HK-2 (cell line): ENCODE data around the gene MTHFD2L.
"Not testable (repeated sequence)": the region's sequence is repeated elsewhere in the genome, so short reads cannot be mapped to it uniquely, and the experiment has no call there.

Experiments used
- DNase-seq: peaks from one replicate; pipeline ENCODE4 v3.0.0-alpha.2; 2018; ENCODE audit not compliant: unreplicated experiment

The MTHFD2L gene

GRCh38 chr4:74189331-74190043 lies 31.6 kb downstream of the MTHFD2L start:
- DNase-seq = no peak

DNA sequence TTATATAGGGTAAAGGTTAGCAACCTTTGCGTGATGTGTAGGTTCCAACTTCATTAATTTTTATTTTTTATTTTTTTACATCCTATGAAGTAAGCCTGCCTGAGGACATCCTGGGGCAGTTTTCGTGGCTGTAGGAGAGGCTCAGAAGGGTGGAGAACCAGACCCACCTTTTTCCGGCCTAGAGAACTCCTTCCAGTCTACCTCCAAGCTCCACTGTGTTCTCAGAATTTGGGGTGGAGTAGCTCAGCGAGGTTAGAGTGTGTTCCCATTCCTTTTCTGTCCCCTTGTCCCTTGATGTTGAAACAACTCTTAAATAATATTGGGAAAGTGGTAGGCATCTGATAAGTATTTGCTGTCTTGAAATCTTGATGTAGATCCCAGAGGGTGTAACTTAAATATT lies 32.4 kb downstream of the MTHFD2L start:
- no peak for DNase-seq

DNA sequence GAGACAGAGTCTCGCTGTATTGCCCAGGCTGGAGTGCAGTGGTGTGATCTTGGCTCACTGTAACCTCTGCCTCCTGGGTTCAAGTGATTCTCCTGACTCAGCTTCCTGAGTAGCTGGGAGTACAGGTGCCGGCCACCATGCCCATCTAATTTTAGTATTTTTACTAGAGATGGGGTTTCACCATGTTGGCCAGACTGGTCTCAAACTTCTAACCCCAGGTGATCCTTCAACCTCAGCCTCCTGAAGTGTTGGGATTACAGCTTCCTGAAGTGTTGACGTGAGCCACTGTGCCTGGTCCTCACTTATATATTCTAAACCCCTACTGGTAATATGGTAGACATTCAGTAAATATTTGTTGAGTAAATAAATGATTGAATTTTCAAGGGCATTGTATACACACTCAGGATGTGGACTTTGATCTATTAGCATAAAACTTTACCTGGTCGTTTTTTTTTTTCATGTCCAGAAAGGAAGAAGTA lies 33.0 kb downstream of the MTHFD2L start:
- DNase-seq = no peak

GRCh38 chr4:74197080-74197479 lies 39.2 kb downstream of the MTHFD2L start:
- no peak for DNase-seq

DNA sequence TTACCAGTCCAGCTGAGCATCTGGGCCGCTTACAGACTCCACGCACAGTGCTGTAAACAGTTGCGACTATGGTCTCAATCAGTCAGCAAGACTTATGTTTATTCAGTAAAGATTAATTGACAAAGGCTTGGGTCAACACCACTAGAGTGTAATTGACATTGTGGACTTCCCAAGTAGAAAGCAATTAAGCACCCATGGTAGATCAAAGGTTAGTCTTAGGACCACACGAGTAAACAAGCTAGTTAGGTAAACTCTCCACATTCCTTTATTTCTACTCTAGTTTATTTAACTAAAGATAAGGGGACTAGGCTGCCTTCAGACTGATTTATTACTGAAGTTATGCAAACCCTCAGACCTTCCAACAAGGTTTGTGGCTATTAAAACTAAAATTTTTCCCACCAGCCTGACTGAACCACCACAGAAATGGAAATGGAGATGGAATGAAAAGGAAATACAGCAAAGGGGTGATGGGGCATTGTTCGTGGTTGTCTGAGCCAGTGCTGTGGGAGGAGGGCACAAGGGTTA lies 44.2 kb downstream of the MTHFD2L start:
- DNase-seq = no peak

- no peak for DNase-seq
These were observed 45.5 kb downstream of the MTHFD2L start for GRCh38 chr4:74203467-74203866.

DNA sequence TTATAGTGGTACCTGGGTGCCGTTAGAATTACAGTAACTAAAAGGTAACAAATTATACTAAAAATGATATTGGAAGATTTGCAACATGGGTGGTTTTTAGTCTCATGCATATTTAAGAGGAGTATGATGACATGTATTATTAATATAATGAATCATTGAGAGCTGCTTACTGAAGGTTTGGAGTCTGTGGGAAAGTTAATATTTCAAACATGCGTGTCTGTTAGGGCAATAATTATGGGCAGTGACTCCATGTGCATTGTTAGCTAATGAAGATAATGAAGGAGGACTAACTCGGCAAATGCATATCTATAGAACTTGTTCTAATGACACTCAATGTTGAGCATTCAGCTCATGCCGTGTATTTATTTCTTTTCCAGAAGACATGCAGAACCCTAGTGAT lies 47.1 kb downstream of the MTHFD2L start:
- DNase-seq = no peak

DNA sequence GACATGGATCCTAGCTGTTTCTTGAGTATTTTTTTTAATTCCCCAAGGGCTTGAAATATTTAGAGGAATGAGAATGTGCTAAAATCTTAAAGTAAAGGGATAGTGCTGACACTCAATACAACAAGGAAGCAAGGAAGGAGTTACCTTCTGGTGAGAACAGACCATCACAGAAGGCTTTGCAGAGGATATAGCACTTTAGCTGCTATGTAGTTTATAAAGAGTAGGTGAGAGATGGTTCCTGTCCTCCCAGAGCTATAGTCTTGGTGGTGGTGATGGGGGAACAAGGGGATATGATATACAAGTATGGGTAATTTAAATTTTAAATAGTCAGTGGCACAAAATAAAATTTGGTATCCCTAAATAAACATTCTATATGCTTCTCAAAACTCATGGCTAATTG lies 47.6 kb downstream of the MTHFD2L start:
- no peak for DNase-seq

DNA sequence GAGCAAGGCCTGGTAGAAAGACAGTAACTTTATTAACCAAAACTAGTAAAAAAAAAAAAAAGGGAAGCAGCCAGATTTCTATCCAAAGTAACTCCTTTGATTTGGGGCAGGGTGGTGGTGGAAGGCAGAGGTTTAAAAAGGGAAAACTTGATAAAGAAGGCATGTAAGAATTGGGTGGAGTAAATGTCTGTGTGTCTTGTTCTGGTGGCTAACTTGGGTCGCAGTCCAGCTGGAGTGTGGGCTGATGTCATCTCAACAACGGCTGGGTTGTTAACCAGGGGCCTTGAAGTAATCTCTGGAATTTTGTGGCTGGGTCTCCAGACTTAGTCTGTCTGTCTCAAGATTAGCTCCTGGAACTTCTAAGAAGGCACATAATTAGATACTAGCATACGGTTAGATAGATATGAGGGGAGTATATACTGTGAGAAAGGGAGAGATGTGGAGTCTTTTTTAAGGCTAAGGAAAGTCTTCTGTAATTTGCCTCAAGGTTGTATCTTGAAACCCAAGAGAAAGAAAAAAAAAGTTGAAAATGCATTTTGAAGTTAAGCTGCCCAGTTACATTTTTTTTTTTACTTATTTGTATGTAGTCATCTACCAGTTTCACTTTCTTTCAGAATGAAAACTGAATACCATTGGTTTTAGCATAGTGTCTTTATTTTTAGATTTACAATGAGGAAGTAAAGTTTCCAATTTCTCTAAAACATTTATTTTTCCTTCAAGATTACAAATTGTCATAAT lies 48.3 kb downstream of the MTHFD2L start:
- peak; percentile 33 for DNase-seq

DNA sequence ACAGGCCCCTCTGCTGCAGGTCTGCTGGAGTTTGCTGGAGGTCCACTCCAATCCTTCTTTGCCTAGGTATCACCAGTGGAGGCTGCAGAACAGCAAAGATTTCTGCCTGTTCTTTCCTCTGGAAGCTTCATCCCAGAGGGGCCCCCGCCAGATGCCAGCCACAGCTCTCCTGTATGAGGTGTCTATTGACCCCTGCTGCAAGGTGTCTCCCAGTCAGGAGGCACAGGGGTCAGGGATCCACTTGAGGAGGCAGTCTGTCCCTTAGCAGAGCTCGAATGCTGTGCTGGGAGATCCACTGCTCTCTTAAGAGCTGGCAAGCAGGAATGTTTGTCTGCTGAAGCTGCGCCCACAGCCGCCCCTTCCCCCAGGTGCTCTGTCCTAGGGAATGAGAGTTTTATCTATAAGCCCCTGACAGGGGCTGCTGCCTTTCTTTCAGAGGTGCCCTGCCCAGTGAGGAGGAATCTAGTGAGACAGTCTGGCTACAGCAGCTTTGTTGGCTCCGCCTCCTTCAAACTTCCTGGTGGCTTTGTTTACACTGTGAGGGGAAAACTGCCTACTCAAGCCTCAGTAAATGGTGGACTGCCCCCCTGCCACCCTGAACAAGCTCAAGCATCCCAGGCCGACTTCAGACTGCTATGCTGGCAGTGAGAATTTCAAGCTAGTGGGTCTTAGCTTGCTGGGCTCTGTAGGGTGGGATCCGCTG lies 56.7 kb downstream of the MTHFD2L start:
- DNase-seq = not testable (repeated sequence)

DNA sequence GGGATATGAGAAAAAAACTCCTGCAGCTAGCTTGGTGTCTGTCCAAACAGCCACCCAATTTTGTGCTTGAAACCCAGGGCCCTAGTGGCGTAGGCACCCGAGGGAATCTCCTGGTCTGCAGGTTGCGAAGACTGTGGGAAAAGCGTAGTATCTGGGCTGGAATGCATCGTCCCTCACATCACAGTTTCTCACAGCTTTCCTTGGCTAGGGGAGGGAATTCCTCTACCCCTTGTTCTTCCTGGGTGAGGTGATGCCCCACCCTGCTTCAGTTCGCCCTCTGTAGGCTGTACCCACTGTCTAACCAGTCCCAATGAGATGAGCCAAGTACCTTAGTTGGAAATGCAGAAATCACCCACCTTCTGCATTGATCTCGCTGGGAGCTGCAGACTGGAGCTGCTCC lies 57.3 kb downstream of the MTHFD2L start:
- DNase-seq = not testable (repeated sequence)

- no peak for DNase-seq
These were observed 59.4 kb downstream of the MTHFD2L start for GRCh38 chr4:74217365-74217764.

- no peak for DNase-seq
These were observed 60.3 kb downstream of the MTHFD2L start for GRCh38 chr4:74218201-74218600.

DNA sequence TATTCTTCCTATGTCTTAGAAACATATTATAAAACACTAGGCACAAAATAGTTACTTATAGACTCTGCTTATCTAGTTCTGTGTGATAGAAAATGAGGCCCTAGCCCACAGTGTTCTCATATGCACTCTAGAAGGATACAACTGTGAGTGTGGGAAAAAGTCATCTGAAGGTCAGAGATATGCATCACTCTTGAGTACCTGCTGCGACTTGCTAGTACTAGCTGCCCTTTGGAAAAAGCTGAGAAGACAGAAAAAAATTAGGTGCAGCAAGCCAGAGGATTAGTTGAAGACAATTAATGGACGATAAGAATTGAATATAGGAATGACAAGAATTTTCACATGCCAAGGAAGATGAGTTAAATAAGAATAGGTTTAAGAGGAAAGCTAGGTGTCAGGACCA lies 61.3 kb downstream of the MTHFD2L start:
- no peak for DNase-seq

DNA sequence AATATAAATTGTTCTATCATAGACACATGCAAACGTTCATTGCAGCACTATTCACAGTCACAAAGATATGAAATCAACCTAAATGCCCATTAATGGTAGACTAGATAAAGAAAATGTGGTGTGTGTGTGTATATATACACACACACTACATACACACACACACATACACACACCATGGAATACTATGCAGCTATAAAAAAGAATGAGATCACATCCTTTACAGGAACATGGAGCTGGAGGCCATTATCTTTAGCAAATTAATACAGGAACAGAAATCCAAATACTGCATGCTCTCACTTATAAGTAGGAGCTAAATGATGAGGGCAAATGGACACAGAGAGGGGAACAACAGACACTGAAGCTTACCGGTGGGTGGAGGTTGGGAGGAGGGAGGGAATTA lies 65.2 kb downstream of the MTHFD2L start:
- no peak for DNase-seq

DNA sequence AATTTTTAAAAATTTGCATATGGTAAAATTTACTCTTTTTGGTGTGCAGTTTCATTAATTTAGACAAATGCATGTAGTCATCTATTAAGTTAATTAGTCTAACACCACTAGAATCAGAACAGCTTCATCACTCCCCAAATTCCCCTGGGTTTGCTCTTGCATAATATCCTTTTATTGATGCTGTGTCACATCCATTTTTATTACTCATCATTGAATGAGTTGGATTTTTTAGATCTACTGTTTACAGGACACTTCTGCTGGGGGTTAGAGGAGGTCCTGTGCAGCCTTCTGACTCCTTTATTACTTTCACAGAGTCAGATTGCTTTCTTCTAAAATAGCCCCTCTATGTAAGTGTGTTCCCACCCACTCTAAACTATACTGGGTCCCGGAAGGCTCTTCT lies 65.9 kb downstream of the MTHFD2L start:
- DNase-seq = no peak

GRCh38 chr4:74228691-74229640 lies 71.0 kb downstream of the MTHFD2L start:
- peak; percentile 81 for DNase-seq

GRCh38 chr4:74230902-74231499 lies 73.1 kb downstream of the MTHFD2L start:
- peak; percentile 61 for DNase-seq

DNA sequence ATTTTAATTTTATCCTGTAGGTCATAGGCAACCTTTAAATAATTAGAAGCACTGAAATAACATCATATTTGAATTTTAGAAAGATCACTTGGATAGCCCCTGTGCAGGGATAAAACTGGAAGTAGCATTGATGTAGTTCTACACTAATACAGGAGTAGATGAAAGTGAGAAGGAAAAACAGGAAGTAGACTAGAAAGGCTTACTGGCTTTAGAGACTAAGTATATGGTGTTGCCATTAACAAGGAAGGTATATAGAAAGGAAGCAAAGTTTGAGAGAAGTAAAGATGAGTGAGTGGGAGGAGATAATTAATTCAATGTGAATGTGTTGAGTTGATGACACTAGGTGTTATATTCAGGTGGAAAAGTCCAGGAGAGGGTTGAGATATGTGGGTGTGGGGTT lies 77.2 kb downstream of the MTHFD2L start:
- DNase-seq = no peak

DNA sequence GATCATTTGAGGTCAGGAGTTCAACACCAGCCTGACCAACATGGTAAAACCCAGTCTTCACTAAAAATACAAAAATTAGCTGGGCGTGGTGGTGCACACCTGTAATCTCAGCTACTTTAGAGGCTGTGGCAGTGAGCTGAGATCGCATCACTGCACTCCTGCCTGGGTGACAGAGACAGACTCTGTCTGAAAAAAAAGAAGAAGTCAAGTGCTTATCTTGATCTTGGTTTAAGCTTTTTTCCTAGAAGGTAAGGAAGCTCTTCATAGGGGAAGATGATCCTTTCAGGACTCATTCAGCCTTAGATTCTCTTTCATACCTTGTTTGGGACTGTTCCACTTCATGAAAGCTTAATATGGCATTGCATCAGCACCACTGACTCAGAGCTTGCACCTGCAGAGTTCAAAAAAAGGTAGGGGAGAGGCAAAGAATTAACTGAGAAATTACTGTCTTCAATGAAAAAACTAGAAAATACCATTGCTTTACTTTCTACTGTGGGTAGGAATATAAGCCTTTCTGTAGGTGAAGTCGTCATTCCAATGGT lies 79.6 kb downstream of the MTHFD2L start:
- DNase-seq = no peak

- no peak for DNase-seq
These were observed 86.1 kb downstream of the MTHFD2L start for GRCh38 chr4:74244049-74244448.
